ENCODE data around the gene ATP6V1C2.

DNA sequence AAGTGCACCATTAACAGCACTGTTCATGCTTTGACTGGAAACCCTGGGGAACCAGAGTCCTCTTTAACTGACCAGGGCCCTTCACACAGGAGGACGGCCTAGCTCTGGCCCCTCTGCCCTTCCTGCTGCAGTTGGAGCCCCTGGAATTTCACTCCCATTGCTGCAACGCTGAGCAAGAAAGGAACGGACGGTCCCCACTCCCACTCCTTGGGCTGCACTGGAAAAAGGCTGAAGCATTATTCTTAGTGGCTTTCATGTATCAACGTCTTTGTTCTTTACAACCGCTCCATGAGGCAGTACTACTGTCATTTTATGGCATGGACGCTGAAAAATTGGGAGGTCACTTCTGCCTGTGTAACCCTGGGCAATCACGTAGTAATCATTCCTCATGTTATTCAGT is 81.2 kb downstream of the ATP6V1C2 start:
- no peak for TF ChIP-seq POLR2A (IDR thresholded peaks at IDR 0.05; ENCODE audit: low read depth, low read length)
- TF ChIP-seq POLR2AphosphoS5 (IDR thresholded peaks at IDR 0.05; ENCODE audit: insufficient read depth, low read depth, low read length), result no peak
- TF ChIP-seq, protein P1, sequence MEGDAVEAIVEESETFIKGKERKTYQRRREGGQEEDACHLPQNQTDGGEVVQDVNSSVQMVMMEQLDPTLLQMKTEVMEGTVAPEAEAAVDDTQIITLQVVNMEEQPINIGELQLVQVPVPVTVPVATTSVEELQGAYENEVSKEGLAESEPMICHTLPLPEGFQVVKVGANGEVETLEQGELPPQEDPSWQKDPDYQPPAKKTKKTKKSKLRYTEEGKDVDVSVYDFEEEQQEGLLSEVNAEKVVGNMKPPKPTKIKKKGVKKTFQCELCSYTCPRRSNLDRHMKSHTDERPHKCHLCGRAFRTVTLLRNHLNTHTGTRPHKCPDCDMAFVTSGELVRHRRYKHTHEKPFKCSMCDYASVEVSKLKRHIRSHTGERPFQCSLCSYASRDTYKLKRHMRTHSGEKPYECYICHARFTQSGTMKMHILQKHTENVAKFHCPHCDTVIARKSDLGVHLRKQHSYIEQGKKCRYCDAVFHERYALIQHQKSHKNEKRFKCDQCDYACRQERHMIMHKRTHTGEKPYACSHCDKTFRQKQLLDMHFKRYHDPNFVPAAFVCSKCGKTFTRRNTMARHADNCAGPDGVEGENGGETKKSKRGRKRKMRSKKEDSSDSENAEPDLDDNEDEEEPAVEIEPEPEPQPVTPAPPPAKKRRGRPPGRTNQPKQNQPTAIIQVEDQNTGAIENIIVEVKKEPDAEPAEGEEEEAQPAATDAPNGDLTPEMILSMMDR (IDR thresholded peaks at IDR 0.05; ENCODE audit: extremely low read depth in 1 of 2, insufficient read depth in 1 of 2, low read depth in 1 of 2, low read length in 2 of 2), result no peak
- no peak for TF ChIP-seq MAX (IDR thresholded peaks at IDR 0.05; ENCODE audit: insufficient read depth, insufficient read length)
- no peak for TF ChIP-seq JUN (IDR thresholded peaks at IDR 0.05; ENCODE audit: borderline replicate concordance, insufficient read depth, insufficient read length, low read depth)
- no peak for TF ChIP-seq EZH2 (IDR thresholded peaks at IDR 0.05; ENCODE audit: borderline replicate concordance, low read depth, low read length, severe bottlenecking)
- no peak for TF ChIP-seq FOS (IDR thresholded peaks at IDR 0.05; ENCODE audit: borderline replicate concordance, insufficient read depth, low read length)
- TF ChIP-seq MYC (IDR thresholded peaks at IDR 0.05; ENCODE audit: low read depth, low read length), result no peak
- TF ChIP-seq GATA2 (IDR thresholded peaks at IDR 0.05; ENCODE audit: insufficient read depth, insufficient read length, low read depth, low read length), result no peak

Measured in endothelial cell of umbilical vein (primary cell).